PFSK-1 (cell line): Measurements from ENCODE around the gene DHCR7.

Source experiments
- FOXP2 ChIP-seq: optimal IDR thresholded peaks from 2 replicates; pipeline ENCODE3; 2011; ENCODE audit warnings: borderline replicate concordance, control low read depth, inconsistent platforms; ENCODE audit not compliant: insufficient read depth; ENCODE audit errors: extremely low read length, extremely low read depth
- POLR2AphosphoS5 ChIP-seq: IDR thresholded peaks from 2 replicates; pipeline ENCODE4 v1.6.1; 2012; ENCODE audit warnings: low read depth, mild to moderate bottlenecking, control low read depth, low read length, moderate library complexity
- REST ChIP-seq, 2 experiments: IDR thresholded peaks; 2 replicates each; pipeline versions ENCODE4 v1.6.1 to v1.8.0; 2011 to 2012; ENCODE audit warnings: low read depth in 2 of 2, low read length in 2 of 2, control low read depth in 1 of 2, inconsistent platforms in 1 of 2, mild to moderate bottlenecking in 1 of 2, moderate library complexity in 1 of 2; ENCODE audit not compliant: insufficient read depth in 1 of 2
- SIN3A ChIP-seq: IDR thresholded peaks from 2 replicates; pipeline ENCODE4 v1.6.1; 2012; ENCODE audit warnings: mild to moderate bottlenecking, low read length, moderate library complexity, borderline replicate concordance; ENCODE audit not compliant: insufficient read depth
- TAF1 ChIP-seq: IDR thresholded peaks from 2 replicates; pipeline ENCODE4 v1.6.1; 2012; ENCODE audit warnings: low read length, control low read depth, borderline replicate concordance; ENCODE audit not compliant: insufficient read depth

- TF ChIP-seq TAF1: no peak
- no peak for TF ChIP-seq POLR2AphosphoS5
- TF ChIP-seq SIN3A: no peak
- TF ChIP-seq REST (IDR thresholded peaks at IDR 0.05; ENCODE audit: insufficient read depth in 1 of 2, low read depth in 2 of 2, low read length in 2 of 2): no peak
- no peak for TF ChIP-seq FOXP2
These were observed 44.0 kb downstream of the DHCR7 start for GRCh38 chr11:71404209-71404608.
